GM21528 (cell line): ENCODE data around the gene TFR2.

Source experiments
- ATAC-seq: cut with Tn5 transposase; IDR thresholded peaks from one replicate; pipeline ENCODE4 v1.9.1; 2021; ENCODE audit warnings: mild to moderate bottlenecking, moderate library complexity; ENCODE audit not compliant: unreplicated experiment, low FRiP score

The TFR2 gene

DNA sequence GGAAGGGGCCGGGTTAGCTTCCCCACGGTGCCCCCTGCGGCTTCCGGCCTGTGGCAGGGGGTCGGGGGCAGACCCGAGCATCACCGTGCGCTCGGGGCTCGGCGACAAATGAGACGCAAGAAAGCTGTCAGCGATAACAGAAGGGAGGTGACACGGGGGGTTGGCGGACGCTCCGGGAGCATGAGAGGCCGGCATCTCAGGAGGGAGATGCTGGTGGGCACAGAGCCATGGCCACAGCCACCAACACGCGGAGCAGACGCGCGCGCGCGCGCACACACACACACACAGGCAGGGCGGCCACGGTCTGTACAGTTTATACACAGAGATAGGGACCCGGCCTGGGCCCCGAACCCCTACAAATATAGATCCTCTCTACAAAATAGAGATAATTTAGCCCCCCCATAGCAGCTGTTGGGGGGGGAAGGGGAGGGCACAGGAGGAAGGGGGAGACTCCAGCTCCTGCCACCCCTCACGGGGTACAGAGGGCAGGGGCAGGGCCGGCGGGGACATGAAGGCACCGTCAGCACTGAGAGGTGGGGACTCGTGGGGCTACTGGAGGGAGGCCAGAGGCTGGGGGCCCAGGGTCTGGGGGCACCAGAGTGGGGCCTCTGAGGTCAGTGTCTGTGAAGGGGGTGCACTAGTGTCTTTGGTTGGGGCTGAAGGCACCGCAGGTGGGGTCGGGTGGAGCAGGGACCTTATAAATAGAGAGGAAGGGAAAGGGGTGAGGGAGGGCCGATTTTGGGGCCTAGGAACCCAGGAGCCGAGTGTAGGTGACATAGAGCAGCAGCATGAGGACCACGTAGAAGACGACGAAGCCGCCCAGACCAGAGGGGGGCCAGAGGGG is 66.8 kb downstream of the TFR2 start:
- ATAC-seq: no peak

DNA sequence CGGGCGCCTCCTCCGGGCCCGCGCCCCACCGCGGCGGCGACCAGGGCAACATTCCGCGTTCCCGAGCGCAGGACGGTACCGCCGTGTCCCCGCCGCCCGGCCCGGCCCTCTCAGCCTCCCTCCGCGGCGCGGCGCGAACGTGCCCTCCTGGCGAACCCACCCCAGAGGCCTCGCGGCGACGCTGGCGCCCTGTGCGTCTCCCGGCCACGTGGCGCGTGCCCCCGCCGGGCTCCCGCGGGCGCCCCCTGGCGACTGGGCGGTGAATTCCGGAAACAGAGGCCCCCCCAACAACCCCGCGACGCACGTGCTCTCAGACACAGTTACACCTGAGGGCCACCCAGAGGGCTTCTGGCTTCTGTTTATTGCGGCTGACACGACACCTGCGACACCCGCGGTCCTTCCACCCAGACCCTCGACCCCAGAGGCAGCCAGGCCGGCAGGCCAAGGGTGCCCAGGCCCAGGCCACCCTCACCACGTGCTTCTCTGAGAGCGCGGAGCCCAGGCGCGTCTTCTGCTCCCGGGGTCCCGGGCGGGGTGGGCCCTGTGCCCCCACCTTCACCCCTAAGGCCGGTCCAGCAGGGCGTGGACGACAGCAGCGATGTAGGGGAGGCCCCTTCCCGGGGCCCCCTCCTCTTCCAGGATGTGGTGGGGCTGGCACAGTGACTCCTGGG is 67.5 kb downstream of the TFR2 start, which contains the start of gene SAP25:
Gene SAP25 (minus strand): TSS at position 210 of the 671 bp plus-strand sequence. CDS start 158 bp downstream, at position 52.
- ATAC-seq: no peak

DNA sequence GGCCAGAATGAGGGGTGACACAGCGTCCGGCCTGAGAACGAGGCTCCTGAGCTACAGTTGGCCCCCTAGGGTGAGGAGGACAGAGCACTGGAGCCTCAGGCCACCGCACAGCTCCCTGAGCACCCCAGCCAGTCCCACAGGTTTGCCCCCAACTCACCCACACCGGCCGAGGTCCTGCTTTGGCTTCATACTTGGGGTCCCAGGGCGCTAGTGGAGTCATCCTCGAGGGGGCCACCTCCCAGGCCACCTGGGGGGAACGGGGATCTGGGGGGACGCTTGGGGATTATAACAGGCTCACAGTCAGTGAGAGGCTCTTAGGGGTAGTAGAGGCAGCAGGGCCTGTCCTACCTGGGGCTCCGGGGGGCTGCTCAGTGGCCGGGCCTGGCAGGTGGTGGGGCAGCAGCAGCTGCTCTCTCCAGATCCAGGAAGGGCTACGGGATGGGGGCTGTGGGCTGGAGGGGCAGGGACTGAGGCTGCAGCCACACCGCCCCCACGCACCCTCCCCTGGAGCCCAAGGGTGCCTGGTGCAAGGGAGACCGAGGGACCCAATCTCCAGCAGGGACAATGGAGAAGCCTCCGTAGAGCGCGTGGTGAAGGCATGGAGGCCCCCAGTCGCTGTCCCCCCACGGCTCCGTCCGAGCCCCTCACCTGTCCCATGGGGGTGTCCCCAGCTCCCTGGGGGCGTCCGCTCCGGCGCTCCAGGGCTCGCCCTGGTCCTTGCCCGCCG is 68.2 kb downstream of the TFR2 start:
- ATAC-seq: no peak

DNA sequence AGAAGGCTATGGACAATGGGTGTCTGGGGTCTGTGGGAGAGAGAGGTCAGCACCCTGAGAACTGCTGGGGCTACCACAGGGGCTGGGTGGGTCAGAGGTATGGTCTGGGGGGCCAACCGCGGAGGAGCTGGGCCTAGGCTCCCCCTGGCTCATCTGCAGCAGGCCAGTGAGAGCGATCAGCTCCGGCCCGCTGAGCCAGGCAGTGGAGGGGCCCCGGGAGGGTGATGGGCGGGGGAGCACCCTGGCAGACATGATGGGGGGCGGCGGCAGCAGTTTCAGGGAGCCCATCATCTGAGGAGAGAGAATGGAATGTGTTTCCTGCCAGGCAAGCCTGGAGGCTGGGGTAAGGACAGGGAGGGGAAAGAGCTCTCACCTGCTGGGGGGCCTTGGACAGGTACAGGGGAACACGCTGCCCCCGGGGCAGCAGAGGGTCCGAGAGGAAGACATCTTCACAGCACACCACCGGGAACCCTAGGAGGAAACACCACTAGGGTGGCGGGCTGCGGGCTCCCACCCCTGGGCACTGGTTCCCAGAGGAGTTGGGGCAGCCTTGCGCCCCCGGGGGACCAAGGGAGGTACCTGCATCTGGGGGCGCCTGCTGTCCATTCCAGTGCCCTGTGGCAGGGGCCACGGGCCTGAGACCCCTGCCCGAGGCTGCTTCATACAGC is 68.9 kb downstream of the TFR2 start:
- no peak for ATAC-seq

DNA sequence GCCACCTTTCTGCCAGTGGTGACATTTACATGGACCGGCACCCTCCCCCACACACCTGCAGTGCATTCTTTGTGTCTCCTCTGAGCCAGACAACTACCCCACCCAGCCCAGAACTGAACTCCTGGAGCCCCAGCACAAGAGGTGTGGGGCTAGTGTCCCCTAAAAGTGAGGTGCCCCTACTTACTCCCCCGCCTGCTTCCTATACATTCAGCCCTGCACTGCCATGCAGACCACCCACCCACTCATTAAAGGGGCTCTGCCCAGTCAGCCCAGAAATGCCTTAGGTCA is 69.6 kb downstream of the TFR2 start:
- no peak for ATAC-seq

DNA sequence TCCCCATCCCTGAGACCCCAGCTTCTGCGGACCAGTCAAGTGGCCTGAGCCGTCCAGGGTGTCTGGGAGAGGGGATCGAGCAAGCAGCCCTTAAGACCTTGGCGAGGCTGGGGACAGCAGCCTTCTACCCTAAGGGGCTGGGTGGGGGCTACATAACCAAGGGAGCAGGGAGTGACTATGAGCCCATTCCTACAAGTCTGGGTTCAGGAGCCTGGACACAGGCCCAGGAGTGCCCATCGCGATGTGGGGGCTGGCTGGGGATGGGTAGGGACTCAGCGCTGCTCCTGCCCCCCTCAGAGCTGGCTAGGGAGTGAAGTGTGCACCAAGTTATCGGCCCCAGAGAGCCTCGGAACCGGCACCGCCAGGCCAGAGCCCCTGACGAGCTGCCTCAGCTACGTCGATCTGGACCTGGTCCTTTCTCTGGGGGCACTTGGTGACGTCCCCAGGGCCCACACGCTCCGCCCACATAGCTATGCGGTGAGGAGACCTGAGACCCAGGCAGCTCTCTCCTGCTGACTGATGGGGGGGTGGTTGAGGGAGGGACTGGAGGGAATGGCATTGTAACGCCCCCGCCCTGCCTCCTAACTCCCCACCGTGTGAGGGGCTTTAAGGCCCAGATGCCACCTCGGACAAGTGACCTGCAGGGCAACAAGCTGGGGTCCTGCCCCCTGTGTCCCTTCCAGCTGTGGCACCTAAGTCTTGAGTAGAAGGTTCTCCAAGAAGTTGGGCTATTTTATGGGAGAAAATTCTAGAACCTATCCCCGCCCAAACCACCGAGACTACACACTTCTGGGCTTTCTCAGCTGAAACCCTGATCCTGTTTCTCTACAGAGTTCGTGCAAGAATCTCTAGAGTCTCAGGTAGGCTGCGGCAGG is 70.2 kb downstream of the TFR2 start:
- no peak for ATAC-seq
